K562 (cell line): ENCODE measurements around the gene ZFP36. TPM values are rescaled to one million over a fixed set of nuclear protein-coding genes. Genes with fewer than 3 reads are reported as not detected.
A peak's percentile ranks its signal among the peaks of the same experiment; 100 is the strongest.

Experiments
- ADNP ChIP-seq: fragments of 200-800 bp; sonication (Bioruptor generic); IDR thresholded peaks from 2 replicates; pipeline ENCODE4 v1.6.1; 2016; ENCODE audit warnings: missing genetic modification characterization, missing compliant biosample characterization
- BCLAF1 ChIP-seq, 2 experiments: fragments of 450-650 bp in 1 of 2; IDR thresholded peaks; 2 replicates each; pipeline ENCODE4 v1.6.1; 2011 to 2017; ENCODE audit warnings: low read depth in 2 of 2, antibody characterized with exemption in 1 of 2, borderline replicate concordance in 1 of 2, low read length in 1 of 2, mild to moderate bottlenecking in 1 of 2, mixed read lengths in 1 of 2; ENCODE audit not compliant: control insufficient read depth in 1 of 2
- BRD9 ChIP-seq: fragments of 450-650 bp; IDR thresholded peaks from 2 replicates; pipeline ENCODE4 v1.6.1; 2018; ENCODE audit warnings: low read depth; ENCODE audit not compliant: partially characterized antibody
- HDGF ChIP-seq: fragments of 450-650 bp; IDR thresholded peaks from 2 replicates; pipeline ENCODE4 v1.6.1; 2016
- IRF1 ChIP-seq: sonication (generic); formaldehyde crosslinking; IDR thresholded peaks from 2 replicates; pipeline ENCODE4 v1.8.0; 2022; ENCODE audit warnings: missing genetic modification reagents, mild to moderate bottlenecking, borderline replicate concordance
- KLF16 ChIP-seq: IDR thresholded peaks from 2 replicates; pipeline ENCODE4 v1.6.1; 2016; ENCODE audit warnings: antibody characterized with exemption
- MED1 ChIP-seq: sonication (generic); formaldehyde crosslinking; IDR thresholded peaks from 2 replicates; pipeline ENCODE4 v1.8.1; 2023; ENCODE audit warnings: missing genetic modification reagents, borderline replicate concordance
- MLX ChIP-seq, 2 experiments: fragments of 450-650 bp in 1 of 2; sonication (generic) in 1 of 2; formaldehyde crosslinking; conservative IDR thresholded peaks; 2 replicates each; pipeline versions ENCODE4 v1.4.0 to v1.8.1; 2020 to 2022; ENCODE audit warnings: mild to moderate bottlenecking in 1 of 2, missing genetic modification reagents in 1 of 2
- MXD1 ChIP-seq: fragments of 250-450 bp; sonication (Bioruptor Pico); IDR thresholded peaks from 2 replicates; pipeline ENCODE4 v1.8.0; 2021; ENCODE audit warnings: borderline replicate concordance, mild to moderate bottlenecking, moderate library complexity; ENCODE audit not compliant: poor library complexity, severe bottlenecking
- NCOA2 ChIP-seq, 2 experiments: fragments of 450-650 bp; IDR thresholded peaks; 2 replicates each; pipeline ENCODE4 v1.6.1; 2018; ENCODE audit warnings: mild to moderate bottlenecking in 2 of 2, moderate library complexity in 1 of 2; ENCODE audit not compliant: partially characterized antibody in 2 of 2
- PTTG1 ChIP-seq: fragments of 450-650 bp; IDR thresholded peaks from 2 replicates; pipeline ENCODE4 v1.6.1; 2016; ENCODE audit warnings: low read depth, mild to moderate bottlenecking, missing genetic modification characterization, missing compliant biosample characterization
- RBBP5 ChIP-seq: fragments of 200-600 bp; sonication (generic); IDR thresholded peaks from 2 replicates; pipeline ENCODE4 v1.6.1; 2012; ENCODE audit warnings: borderline replicate concordance, mild to moderate bottlenecking, low read length, control low read depth, inconsistent platforms; ENCODE audit not compliant: insufficient read depth, poor library complexity, severe bottlenecking
- RBM17 ChIP-seq: fragments of 200-400 bp; formaldehyde crosslinking; IDR thresholded peaks from 2 replicates; pipeline ENCODE4 v1.6.1; 2017; ENCODE audit warnings: low read depth, mild to moderate bottlenecking, low read length, borderline replicate concordance
- SFPQ ChIP-seq: fragments of 200-400 bp; formaldehyde crosslinking; IDR thresholded peaks from 2 replicates; pipeline ENCODE4 v1.6.1; 2017; ENCODE audit warnings: mild to moderate bottlenecking, low read depth, low read length, moderate library complexity
- SP2 ChIP-seq: IDR thresholded peaks from 2 replicates; pipeline ENCODE4 v1.6.1; 2011; ENCODE audit warnings: mild to moderate bottlenecking, low read depth, low read length, moderate library complexity; ENCODE audit not compliant: poor library complexity, severe bottlenecking; ENCODE audit errors: extremely low read depth
- TGIF2 ChIP-seq: sonication (generic); formaldehyde crosslinking; IDR thresholded peaks from 2 replicates; pipeline ENCODE4 v1.8.1; 2022; ENCODE audit warnings: mild to moderate bottlenecking, missing genetic modification reagents, moderate library complexity
- ZFP1 ChIP-seq: fragments of 450-650 bp; formaldehyde crosslinking; IDR thresholded peaks from 2 replicates; pipeline ENCODE4 v1.4.0; 2020; ENCODE audit warnings: mild to moderate bottlenecking, mixed read lengths
- ZNF584 ChIP-seq: fragments of 200-800 bp; sonication (Bioruptor generic); IDR thresholded peaks from 2 replicates; pipeline ENCODE4 v1.6.1; 2016; ENCODE audit warnings: low read depth, mild to moderate bottlenecking, missing genetic modification characterization, missing compliant biosample characterization
- ZNF717 ChIP-seq: fragments of 250-450 bp; sonication (Bioruptor Pico); IDR thresholded peaks from 2 replicates; pipeline ENCODE4 v1.5.0; 2021
- polyA plus RNA-seq, 8 experiments: library from polyadenylated mRNA; depleted of rRNA in 4 of 8; stranded (reverse) in 5 of 8; unstranded in 3 of 8; fragments of >200 nt; fragmentation: Nextera tagmentation in 2 of 8; fragmentation: Illumina TruSeq in 1 of 8; extraction: Ambion mirVana in 2 of 8; extraction: Trizol in 1 of 8; gene quantifications; 2 replicates each; pipeline versions ENCODE4 v1.2.1 to v1.2.3, GENCODE V29; 2011 to 2014; ENCODE audit warnings: inconsistent platforms in 1 of 8, missing spikeins in 1 of 8
- total RNA-seq, 7 experiments: library from RNA; depleted of rRNA in 6 of 7; stranded (reverse); fragments of >200 nt in 6 of 7; fragmentation: Illumina TruSeq in 2 of 7; extraction: Trizol in 2 of 7; gene quantifications; 2 replicates each; pipeline versions ENCODE4 v1.2.1 to v1.2.3, GENCODE V29; 2011 to 2021; ENCODE audit warnings: low replicate concordance in 1 of 7

Gene ZFP36
- total and polyA plus RNA-seq, 9 of the 15 experiments (the other 6 are each of a cell fraction or from before 2014, with no cell fraction given): 1.0 to 20.1 (median 3.5) TPM

GRCh38 chr19:39409208-39410016 lies 2.8 kb downstream of the ZFP36 start (continued):
- TF ChIP-seq IRF1 (no peak), BCLAF1 (IDR thresholded peaks at IDR 0.05; ENCODE audit: borderline replicate concordance in 1 of 2, control insufficient read depth in 1 of 2, low read depth in 2 of 2, low read length in 1 of 2) (no peak), KLF16 (no peak), RBBP5 (no peak), HDGF (no peak), ADNP (tag) (no peak), ZNF584 (CRISPR knock-in tag) (no peak; the same call in 1 of the 2 replicates), MLX (CRISPR knock-in tag; conservative IDR thresholded peaks at IDR 0.05) (0 out of 4 replicates have a peak, but pooled peaks of 1 of the 2 experiments have one; percentile 37), TGIF2 (CRISPR knock-in tag) (no peak), ZFP1 (CRISPR knock-in tag) (no peak), PTTG1 (tag) (no peak), SFPQ (no peak), NCOA2 (IDR thresholded peaks at IDR 0.05; ENCODE audit: partially characterized antibody in 2 of 2) (no peak), BRD9 (no peak), RBM17 (no peak), SP2 (no peak), MED1 (no peak), MXD1 (CRISPR knock-in tag) (no peak), ZNF717 (CRISPR knock-in tag) (no peak)
